Right kidney (tissue), 9 donors: ENCODE results near the gene SLFN12.
"Not testable (repeated sequence)": the region's sequence is repeated elsewhere in the genome, so short reads cannot be mapped to it uniquely, and the experiment has no call there.

Experiments
- DNase-seq: peaks from one replicate; pipeline ENCODE4 v3.0.0-alpha.2; 2016
- long read RNA-seq, 8 donors: transcript quantifications; one replicate each; lab custom pipeline, GENCODE V29; 2026

SLFN12 gene
- long read RNA-seq, donor 1, partial matches to known transcripts: 0 of 3 reads
- long read RNA-seq, donor 1, other reads (novel, unspliced or antisense): 0 of 3 reads
- long read RNA-seq, donor 2, partial matches to known transcripts: 0 of 2 reads
- long read RNA-seq, donor 2, other reads (novel, unspliced or antisense): 0 of 2 reads
- long read RNA-seq, donor 3, partial matches to known transcripts: 0 of 2 reads
- long read RNA-seq, donor 3, other reads (novel, unspliced or antisense): 0 of 2 reads
- long read RNA-seq, donor 4, partial matches to known transcripts: 0 of 2 reads
- long read RNA-seq, donor 4, other reads (novel, unspliced or antisense): 0 of 2 reads
- long read RNA-seq, donor 5, partial matches to known transcripts: 0 of 1 reads
- long read RNA-seq, donor 5, other reads (novel, unspliced or antisense): 0 of 1 reads
- long read RNA-seq, donor 6, partial matches to known transcripts: 0 of 1 reads
- long read RNA-seq, donor 6, other reads (novel, unspliced or antisense): 0 of 1 reads
- long read RNA-seq, donor 7: 0 reads
- long read RNA-seq, donor 8, partial matches to known transcripts: 0 of 1 reads
- long read RNA-seq, donor 8, other reads (novel, unspliced or antisense): 0 of 1 reads

GRCh38 chr17:35432176-35433074 lies at the start of gene SLFN12:
TSS of gene SLFN12 (minus strand) at chr17:35432500. CDS start at chr17:35423028, 9,472 bp downstream.
- peak; percentile 76 for DNase-seq

- no peak for DNase-seq
Measured at GRCh38 chr17:35479271-35479670, 47.0 kb upstream of the SLFN12 start.

GRCh38 chr17:35477248-35477647 lies 44.9 kb upstream of the SLFN12 start:
- no peak for DNase-seq

GRCh38 chr17:35476283-35476820 lies 44.1 kb upstream of the SLFN12 start:
- no peak for DNase-seq

GRCh38 chr17:35468475-35468874 lies 36.2 kb upstream of the SLFN12 start:
- no peak for DNase-seq

GRCh38 chr17:35467824-35468223 lies 35.5 kb upstream of the SLFN12 start:
- no peak for DNase-seq

GRCh38 chr17:35460354-35460851 lies 28.1 kb upstream of the SLFN12 start:
- DNase-seq: peak; percentile 53

- not testable (repeated sequence) for DNase-seq
Measured at GRCh38 chr17:35454035-35454434, 21.7 kb upstream of the SLFN12 start.

- DNase-seq: no peak
Measured at GRCh38 chr17:35453171-35453570, 20.9 kb upstream of the SLFN12 start.

- DNase-seq: peak; percentile 70
Measured at GRCh38 chr17:35449371-35449931, 17.2 kb upstream of the SLFN12 start.

GRCh38 chr17:35448899-35449227 lies 16.6 kb upstream of the SLFN12 start:
- DNase-seq: peak; percentile 58

GRCh38 chr17:35448214-35448898 lies 16.1 kb upstream of the SLFN12 start, which contains the start of gene SLFN13:
TSS of gene SLFN13 (minus strand) at chr17:35448766. CDS start at chr17:35445680, 3,086 bp downstream.
- DNase-seq: peak; percentile 70

GRCh38 chr17:35447499-35447898 lies 15.2 kb upstream of the SLFN12 start:
- DNase-seq: no peak

- DNase-seq: no peak
Measured at GRCh38 chr17:35438433-35438832, 6.1 kb upstream of the SLFN12 start.

- peak; percentile 62 for DNase-seq
Measured at GRCh38 chr17:35433075-35433894, 985 bp upstream of the SLFN12 start.

- no peak for DNase-seq
Measured at GRCh38 chr17:35429702-35430101, 2.6 kb downstream of the SLFN12 start.

- DNase-seq: no peak
Measured at GRCh38 chr17:35428229-35428628, 4.1 kb downstream of the SLFN12 start.

GRCh38 chr17:35423761-35424160 lies 8.5 kb downstream of the SLFN12 start:
- DNase-seq: no peak

- not testable (repeated sequence) for DNase-seq
Measured at GRCh38 chr17:35421069-35421468, 11.2 kb downstream of the SLFN12 start.

- DNase-seq: no peak
Measured at GRCh38 chr17:35416659-35417058, 15.6 kb downstream of the SLFN12 start.
